ENCODE results near the gene PCNX2.

DNA sequence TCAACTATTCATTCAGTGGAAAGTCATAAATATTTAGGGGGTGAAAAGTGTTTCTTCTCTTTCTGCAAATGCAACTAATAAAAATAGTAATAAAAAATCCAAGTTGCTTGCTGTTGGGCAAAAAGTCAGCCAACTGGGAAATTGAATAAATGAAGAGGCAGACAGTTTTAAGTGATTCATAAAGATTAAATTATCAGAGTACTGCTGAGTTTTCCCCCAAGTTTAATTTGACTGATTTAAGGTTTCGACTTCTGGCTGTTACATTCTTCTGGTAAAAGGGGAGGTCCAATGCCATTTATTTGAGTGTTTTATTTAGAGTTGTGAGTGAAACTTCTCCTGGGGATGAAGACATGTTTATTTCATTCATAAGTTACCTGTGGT lies 219.6 kb downstream of the PCNX2 start:
- TF ChIP-seq YY1 (IDR thresholded peaks at IDR 0.05; ENCODE audit: insufficient read depth, insufficient read length) (no peak), SUZ12 (IDR thresholded peaks at IDR 0.05; ENCODE audit: extremely low read depth, insufficient read depth, insufficient read length) (no peak)
